Measurements from ENCODE around the gene TUT4. TPM values are rescaled to one million over a fixed set of nuclear protein-coding genes. Genes with fewer than 3 reads are reported as not detected.

TUT4 gene
- total and polyA plus RNA-seq, 2 experiments from 2014 or later, result 69.9 to 116 TPM

DNA sequence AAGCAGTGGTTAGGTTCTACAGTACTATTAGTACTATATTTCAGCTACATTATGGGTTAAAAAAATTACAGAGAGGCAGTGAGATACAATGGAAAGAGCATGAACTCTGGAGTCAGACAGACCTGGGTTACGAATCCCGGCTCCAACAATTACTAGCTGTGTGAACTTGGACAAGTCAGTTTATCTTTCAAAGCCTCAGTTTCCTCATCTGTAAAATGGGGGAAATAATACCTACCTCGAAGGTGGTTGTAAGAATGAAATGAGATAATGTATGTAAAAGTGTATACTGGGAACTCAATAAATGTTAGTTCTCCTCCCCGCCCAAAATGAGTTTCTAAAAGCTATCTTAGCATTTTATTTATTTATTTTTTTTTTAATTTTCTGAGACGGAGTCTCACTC lies 89.0 kb downstream of the TUT4 start:
- no peak for DNase-seq (ENCODE audit: low spot score)
- TF ChIP-seq, protein P1, sequence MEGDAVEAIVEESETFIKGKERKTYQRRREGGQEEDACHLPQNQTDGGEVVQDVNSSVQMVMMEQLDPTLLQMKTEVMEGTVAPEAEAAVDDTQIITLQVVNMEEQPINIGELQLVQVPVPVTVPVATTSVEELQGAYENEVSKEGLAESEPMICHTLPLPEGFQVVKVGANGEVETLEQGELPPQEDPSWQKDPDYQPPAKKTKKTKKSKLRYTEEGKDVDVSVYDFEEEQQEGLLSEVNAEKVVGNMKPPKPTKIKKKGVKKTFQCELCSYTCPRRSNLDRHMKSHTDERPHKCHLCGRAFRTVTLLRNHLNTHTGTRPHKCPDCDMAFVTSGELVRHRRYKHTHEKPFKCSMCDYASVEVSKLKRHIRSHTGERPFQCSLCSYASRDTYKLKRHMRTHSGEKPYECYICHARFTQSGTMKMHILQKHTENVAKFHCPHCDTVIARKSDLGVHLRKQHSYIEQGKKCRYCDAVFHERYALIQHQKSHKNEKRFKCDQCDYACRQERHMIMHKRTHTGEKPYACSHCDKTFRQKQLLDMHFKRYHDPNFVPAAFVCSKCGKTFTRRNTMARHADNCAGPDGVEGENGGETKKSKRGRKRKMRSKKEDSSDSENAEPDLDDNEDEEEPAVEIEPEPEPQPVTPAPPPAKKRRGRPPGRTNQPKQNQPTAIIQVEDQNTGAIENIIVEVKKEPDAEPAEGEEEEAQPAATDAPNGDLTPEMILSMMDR (conservative IDR thresholded peaks at IDR 0.05; ENCODE audit: low read depth in 2 of 2), result no peak
- TF ChIP-seq JUNB (IDR thresholded peaks at IDR 0.05; ENCODE audit: unreplicated experiment) (no peak), ZNF331 (CRISPR knock-in tag; IDR thresholded peaks at IDR 0.05; ENCODE audit: low read depth) (no peak), POLR2AphosphoS5 (IDR thresholded peaks at IDR 0.05; ENCODE audit: low read depth) (no peak), CREB1 (CRISPR knock-in tag; IDR thresholded peaks at IDR 0.05; ENCODE audit: low read depth) (no peak), ETS1 (IDR thresholded peaks at IDR 0.05) (no peak), EZH2phosphoT487 (IDR thresholded peaks at IDR 0.05; ENCODE audit: unreplicated experiment) (no peak), NANOG (IDR thresholded peaks at IDR 0.05; ENCODE audit: borderline replicate concordance) (no peak), EZH2 (IDR thresholded peaks at IDR 0.05; ENCODE audit: low read depth, unreplicated experiment) (no peak), REST (IDR thresholded peaks at IDR 0.05; ENCODE audit: unreplicated experiment) (no peak), STAT1 (IDR thresholded peaks at IDR 0.05; ENCODE audit: unreplicated experiment) (no peak), ZNF462 (CRISPR knock-in tag; IDR thresholded peaks at IDR 0.05) (no peak), ZNF114 (CRISPR knock-in tag; IDR thresholded peaks at IDR 0.05) (no peak)
- Histone ChIP-seq H3K79me2 (replicated peaks; ENCODE audit: insufficient read depth) (no peaks in the 10 kb centered on the region), H2AFZ (no peak overlapping the region), H3K9me2 (ENCODE audit: insufficient read depth) (no peaks in the 10 kb centered on the region), H3F3A (replicated peaks; ENCODE audit: low read depth) (no peaks in the 10 kb centered on the region), H3K27me3 (ENCODE audit: insufficient read depth) (no peaks in the 10 kb centered on the region), H3K36me3 (ENCODE audit: insufficient read depth) (no peaks in the 10 kb centered on the region), H3K4me1 (ENCODE audit: insufficient read depth) (peaks cover 30% of the 10 kb centered on the region), H3K4me2 (no peak overlapping the region), H3K27ac (ENCODE audit: low read depth) (peak overlapping the region; percentile 62), H3K4me3 (no peak overlapping the region), H4K20me1 (replicated peaks; ENCODE audit: insufficient read depth) (no peaks in the 10 kb centered on the region)
- Mint-ChIP-seq H3K4me1 (peaks cover 22% of the 10 kb centered on the region), H3K4me3 (no peak overlapping the region), H3K36me3 (ENCODE audit: low read depth) (peaks cover 6% of the 10 kb centered on the region; the same call in 2 of the 3 replicates), H3K9me3 (no peaks in the 10 kb centered on the region), H3K27ac (peak overlapping the region; percentile 71), H3K27me3 (ENCODE audit: insufficient read depth, low read depth, poor library complexity) (peaks cover 4% of the 10 kb centered on the region)
- ATAC-seq, result no peak

Data from GM23338 (cell line).